Spinal cord (tissue), 10 donors: ENCODE measurements around the gene PDF. TPM values are rescaled to one million over a fixed set of nuclear protein-coding genes. Genes with fewer than 3 reads are reported as not detected.

ENCODE experiments used
- DNase-seq, 6 donors: peaks; one replicate each; pipeline versions ENCODE4 v3.0.0 to v3.0.0-alpha.2; 2013 to 2015; ENCODE audit warnings: low spot score in 6 of 6, low read depth in 4 of 6
- H3K27ac ChIP-seq: one replicate; pipeline ENCODE4 v1.5.1; 2013; ENCODE audit warnings: low read depth, low read length, control low read depth
- H3K27me3 ChIP-seq: one replicate; pipeline ENCODE4 v1.6.1; 2013; ENCODE audit warnings: low read length; ENCODE audit not compliant: control insufficient read depth, insufficient read depth
- H3K36me3 ChIP-seq: one replicate; pipeline ENCODE4 v1.6.1; 2013; ENCODE audit warnings: low read length; ENCODE audit not compliant: control insufficient read depth, insufficient read depth
- H3K4me1 ChIP-seq: one replicate; pipeline ENCODE4 v1.6.1; 2013; ENCODE audit warnings: low read length; ENCODE audit not compliant: control insufficient read depth, insufficient read depth
- H3K4me3 ChIP-seq: one replicate; pipeline ENCODE4 v1.5.1; 2013; ENCODE audit warnings: low read depth, low read length, control low read depth
- H3K9me3 ChIP-seq: one replicate; pipeline ENCODE4 v1.6.1; 2013; ENCODE audit warnings: low read length; ENCODE audit not compliant: control insufficient read depth, insufficient read depth
- WGBS: methylation state at CpG from one replicate; pipeline ENCODE4 v1.1.5; 2013; ENCODE audit warnings: missing lambda C conversion rate; ENCODE audit not compliant: insufficient coverage; 5-methylcytosine and 5-hydroxymethylcytosine counted together
- polyA plus RNA-seq, 2 donors: library from polyadenylated mRNA; unstranded; fragments of 120-200 nt; gene quantifications; one replicate each; pipeline ENCODE4 v1.2.1, GENCODE V29; 2013; ENCODE audit not compliant: insufficient read length in 2 of 2
- total RNA-seq, 2 donors: library from RNA; depleted of rRNA in 1 of 2; stranded (reverse); fragments of 120-200 nt in 1 of 2; fragments of >200 nt in 1 of 2; gene quantifications; one replicate each; pipeline versions ENCODE4 v1.2.3 to v1.2.4, GENCODE V29; 2013 to 2014
- donor health status: healthy.

The PDF gene
- total and polyA plus RNA-seq, 4 donors: 4.1 to 9.4 (median 7.2) TPM

- Histone ChIP-seq H3K4me1 (peaks cover 11% of the 10 kb centered on the region), H3K4me3 (no peak overlapping the region), H3K27ac (no peak overlapping the region), H3K9me3 (no peaks in the 10 kb centered on the region), H3K36me3 (peaks cover 11% of the 10 kb centered on the region), H3K27me3 (no peaks in the 10 kb centered on the region)
- WGBS: 96% methylated on average over 4 of the region's 5 CpGs
- no peak for DNase-seq
Measured at GRCh38 chr16:69344171-69344570, 13.8 kb upstream of the PDF start.

GRCh38 chr16:69340095-69340644 is 9.8 kb upstream of the PDF start:
- Histone ChIP-seq H3K9me3 (no peaks in the 10 kb centered on the region), H3K36me3 (peaks cover 33% of the 10 kb centered on the region), H3K4me3 (peak overlapping the region; percentile 98), H3K27ac (no peak overlapping the region), H3K27me3 (no peaks in the 10 kb centered on the region), H3K4me1 (peaks cover 25% of the 10 kb centered on the region)
- DNase-seq: no peak
- 2% methylated on average over 12 of the region's 16 CpGs for WGBS

- Histone ChIP-seq H3K27me3 (no peaks in the 10 kb centered on the region), H3K4me3 (peak within 1 kb of the TSS; percentile 98), H3K36me3 (peaks cover 36% of the 10 kb centered on the region), H3K27ac (peak within 1 kb of the TSS; percentile 84), H3K9me3 (no peaks in the 10 kb centered on the region), H3K4me1 (peaks cover 25% of the 10 kb centered on the region)
- peak; percentile 95 to 100 (median 98) for DNase-seq
- WGBS: under 1% methylated on average over 72 of the region's 77 CpGs
Measured at GRCh38 chr16:69339289-69340094, 9.1 kb upstream of the PDF start, which contains the start of the genes COG8 and NIP7. TSS of gene COG8 (minus strand) at chr16:69339564. CDS start at chr16:69339552, 12 bp downstream. TSS of gene NIP7 (plus strand) at chr16:69339772. CDS start at chr16:69339830, 58 bp downstream.

GRCh38 chr16:69338557-69339288 is 8.3 kb upstream of the PDF start:
- 23% methylated on average over 41 of the region's 46 CpGs for WGBS
- no peaks in the 10 kb centered on the region for H3K27me3 ChIP-seq
- no peak for DNase-seq
- H3K27ac ChIP-seq: peak overlapping the region; percentile 84
- peaks cover 25% of the 10 kb centered on the region for H3K4me1 ChIP-seq
- H3K36me3 ChIP-seq: peaks cover 41% of the 10 kb centered on the region
- H3K4me3 ChIP-seq: peak overlapping the region; percentile 98
- no peaks in the 10 kb centered on the region for H3K9me3 ChIP-seq

- no peak overlapping the region for H3K27ac ChIP-seq
- 95% methylated on average over 9 of the region's 9 CpGs for WGBS
- H3K27me3 ChIP-seq: no peaks in the 10 kb centered on the region
- no peak for DNase-seq
- peaks cover 59% of the 10 kb centered on the region for H3K36me3 ChIP-seq
- H3K9me3 ChIP-seq: no peaks in the 10 kb centered on the region
- no peak overlapping the region for H3K4me3 ChIP-seq
- peaks cover 26% of the 10 kb centered on the region for H3K4me1 ChIP-seq
Measured at GRCh38 chr16:69334696-69335095, 4.3 kb upstream of the PDF start.

- DNase-seq: no peak
- peaks cover 66% of the 10 kb centered on the region for H3K36me3 ChIP-seq
- no peak overlapping the region for H3K27ac ChIP-seq
Measured at GRCh38 chr16:69329369-69330285, 761 bp downstream of the PDF start.

GRCh38 chr16:69328854-69329316 is 1.5 kb downstream of the PDF start:
- Histone ChIP-seq H3K27ac (no peak overlapping the region), H3K4me1 (peaks cover 37% of the 10 kb centered on the region), H3K4me3 (no peak overlapping the region), H3K27me3 (no peaks in the 10 kb centered on the region), H3K36me3 (peaks cover 66% of the 10 kb centered on the region), H3K9me3 (no peaks in the 10 kb centered on the region)
- WGBS: 59% methylated on average over 10 of the region's 10 CpGs
- DNase-seq: no peak

More at GRCh38 chr16:69329369-69330285, 761 bp downstream of the PDF start:
- H3K4me3 ChIP-seq: peak overlapping the region; percentile 54
- 7% methylated on average over 77 of the region's 77 CpGs for WGBS
- peaks cover 37% of the 10 kb centered on the region for H3K4me1 ChIP-seq
- no peaks in the 10 kb centered on the region for H3K27me3 ChIP-seq
- H3K9me3 ChIP-seq: no peaks in the 10 kb centered on the region

GRCh38 chr16:69327585-69328310 is 2.6 kb downstream of the PDF start:
- Histone ChIP-seq H3K27me3 (no peaks in the 10 kb centered on the region), H3K9me3 (no peaks in the 10 kb centered on the region), H3K27ac (no peak overlapping the region), H3K4me3 (no peak overlapping the region), H3K4me1 (peaks cover 37% of the 10 kb centered on the region), H3K36me3 (peaks cover 71% of the 10 kb centered on the region)
- DNase-seq: no peak
- 100% methylated on average over 3 of the region's 14 CpGs for WGBS
